Peyer's patch (tissue), 4 donors: ENCODE results near the gene NTNG1.

ENCODE experiments used
- CTCF ChIP-seq, 6 experiments: fragments of 450-650 bp in 4 of 6; fragments of 200-600 bp in 2 of 6; sonication (generic) in 1 of 6; IDR thresholded peaks; one replicate each; pipeline ENCODE4 v1.5.1; 2017 to 2019; ENCODE audit warnings: antibody characterized with exemption in 6 of 6, mild to moderate bottlenecking in 3 of 6, moderate library complexity in 1 of 6
- POLR2A ChIP-seq, 2 donors: fragments of 450-650 bp; IDR thresholded peaks; one replicate each; pipeline ENCODE4 v1.5.1; 2017; ENCODE audit warnings: antibody characterized with exemption in 2 of 2, mild to moderate bottlenecking in 2 of 2, moderate library complexity in 2 of 2

GRCh38 chr1:107254306-107254705 is 113.5 kb downstream of the NTNG1 start:
- TF ChIP-seq CTCF (IDR thresholded peaks at IDR 0.05) (no peak), POLR2A (IDR thresholded peaks at IDR 0.05) (no peak)
